Heart right ventricle (tissue), 16 donors: Measurements from ENCODE around the gene RFTN1. TPM values are rescaled to one million over a fixed set of nuclear protein-coding genes. Genes with fewer than 3 reads are reported as not detected.

Experiments
- ATAC-seq, 8 donors: fragments of 200-7000 bp; cut with Tn5 transposase; one replicate each; pipeline ENCODE4 v1.9.1; 2020; ENCODE audit warnings: mild to moderate bottlenecking in 8 of 8, moderate library complexity in 8 of 8, moderate number of reproducible peaks in 1 of 8
- DNase-seq, 2 donors: peaks; one replicate each; pipeline ENCODE4 v3.0.0-alpha.2; 2020
- H3K27ac ChIP-seq, 10 donors: fragments of 200-600 bp; sonication (generic) in 2 of 10; one replicate each; pipeline versions ENCODE4 v1.5.0 to v1.8.0; 2020 to 2022; ENCODE audit warnings: mild to moderate bottlenecking in 3 of 10
- H3K27me3 ChIP-seq, 7 donors: fragments of 200-600 bp; one replicate each; pipeline ENCODE4 v1.8.0; 2021 to 2022; ENCODE audit warnings: mild to moderate bottlenecking in 2 of 7
- H3K36me3 ChIP-seq, 9 donors: fragments of 200-600 bp; sonication (generic) in 1 of 9; one replicate each; pipeline versions ENCODE4 v1.5.0 to v1.8.0; 2020 to 2022; ENCODE audit warnings: mild to moderate bottlenecking in 2 of 9
- H3K4me1 ChIP-seq, 9 donors: fragments of 200-600 bp; sonication (generic) in 1 of 9; one replicate each; pipeline versions ENCODE4 v1.5.0 to v1.8.0; 2020 to 2022; ENCODE audit warnings: mild to moderate bottlenecking in 4 of 9
- H3K4me3 ChIP-seq, 10 donors: fragments of 200-600 bp; sonication (generic) in 2 of 10; one replicate each; pipeline versions ENCODE4 v1.5.0 to v1.8.0; 2020 to 2022; ENCODE audit warnings: mild to moderate bottlenecking in 7 of 10, moderate library complexity in 2 of 10
- H3K9me3 ChIP-seq, 11 donors: fragments of 200-600 bp in 10 of 11; sonication (generic) in 2 of 11; one replicate each; pipeline versions ENCODE4 v1.5.0 to v1.8.0; 2013 to 2022; ENCODE audit warnings: mild to moderate bottlenecking in 2 of 11, control low read depth in 1 of 11, moderate library complexity in 1 of 11
- CTCF ChIP-seq, 9 donors: fragments of 200-600 bp; sonication (generic) in 2 of 9; IDR thresholded peaks; one replicate each; pipeline versions ENCODE4 v1.5.0 to v1.8.0; 2021 to 2022; ENCODE audit warnings: antibody characterized with exemption in 9 of 9, mild to moderate bottlenecking in 5 of 9, moderate library complexity in 1 of 9
- WGBS, 2 donors: extraction: QIAGEN DNeasy Blood & Tissue Kit; methylation state at CpG; one replicate each; pipeline ENCODE4 v1.1.7; 2013; ENCODE audit warnings: inconsistent platforms in 1 of 2; 5-methylcytosine and 5-hydroxymethylcytosine counted together
- intact Hi-C, 10 donors: fragments of 100-400 bp; cut with DNase I; formaldehyde crosslinking; loops; one replicate each; pipeline versions ENCODE4 v1.11.1 to v1.14.2; 2022
- polyA plus RNA-seq, 2 donors: library from polyadenylated mRNA; stranded (reverse); fragments of 200-250 nt; gene quantifications; one replicate each; pipeline ENCODE4 v1.2.3, GENCODE V29; 2013
- total RNA-seq, 10 donors: library from RNA; stranded (reverse); fragmentation: NEBNext Ultra II Directional in 3 of 10; extraction: Animal tissue kit (Norgen Biotek cat#: 25700) in 3 of 10; gene quantifications; one replicate each; pipeline versions ENCODE4 v1.2.1 to v1.2.4, GENCODE V29; 2021 to 2023
- donor health status: Arrhythmogenic right ventricular cardiomyopathy.
- donor health status: ischemic (EF 13 %, LVEDD 7.1; RV severe dilation, severe dysfunction).
- donor health status: healthy with polysubstance abuse.
- donor health status: DM: no; HTN: yes; CAD: no.
- donor health status: DM: no; HTN: no; CAD: no.
- donor health status: ischemic (EF 25% LVEDD 6.9; RV normal size, moderate dysfunction).
- donor health status: ischemic (EF 25% LVEDD 5.7; RV mildly dilated, moderate dysfunction).
- donor health status: healthy.
- donor health status: DM: yes; HTN: yes; CAD: no.
- donor health status: Ischemic cardiomyopathy.
- donor health status: ischemic (EF 35%, LVEDD 5.7; RV mildly dilated, moderate dysfunction).
- donor health status: nonischemic (EF 11% LVEDD 7.7; RV severe dilation, severe dysfunction).
- donor health status: DM: yes; HTN: yes; CAD: no.
- donor health status: PGD.
- donor health status: ischemic (EF 29% LVEDD 5.4; RV normal size, mild dysfunction).
- donor health status: nonischemic (EF 23%, LVEDD 6.1; RV moderate dilation, normal function).

Gene RFTN1
- total and polyA plus RNA-seq, 12 donors, result 17.4 to 32.2 (median 24.0) TPM

GRCh38 chr3:16369885-16370284 lies 143.6 kb downstream of the RFTN1 start:
- peaks cover 28 to 89% (median 68%) of the 10 kb centered on the region in 9 donors for H3K4me1 ChIP-seq
- TF ChIP-seq CTCF (IDR thresholded peaks at IDR 0.05), result no peak
- H3K36me3 ChIP-seq, result peaks cover 0 to 51% (median 7%) of the 10 kb centered on the region in 9 donors
- no peak overlapping the region for H3K4me3 ChIP-seq
- no peak for ATAC-seq
- H3K27ac ChIP-seq, result peak overlapping the region in 7 of 10 donors; percentile 22 to 83 (median 65)
- no peaks in the 10 kb centered on the region for H3K9me3 ChIP-seq
- WGBS, 2 donors, result 68 to 75% methylated on average over 8 of the region's 8 CpGs
- intact Hi-C loops, result loop anchor here in 7 of 10 donors (5.0 to 10.0 kb wide), 2 partner anchors 58 to 145 kb away; partner anchors contain the start of gene RFTN1 (in 7 of the 7)
- no peak for DNase-seq
- H3K27me3 ChIP-seq, result no peaks in the 10 kb centered on the region

GRCh38 chr3:16369276-16369675 lies 144.2 kb downstream of the RFTN1 start:
- intact Hi-C loops, result loop anchor here in 1 of 10 donors (5.0 to 10.0 kb wide), 2 partner anchors 57 to 146 kb away; partner anchors contain the start of gene RFTN1
- DNase-seq (no peak), ATAC-seq (no peak)
- Histone ChIP-seq H3K36me3 (peaks cover 0 to 57% (median 7%) of the 10 kb centered on the region in 9 donors), H3K27ac (peak overlapping the region in 4 of 10 donors; percentile 22 to 83 (median 74)), H3K4me1 (peaks cover 24 to 82% (median 62%) of the 10 kb centered on the region in 9 donors), H3K4me3 (no peak overlapping the region), H3K9me3 (no peaks in the 10 kb centered on the region), H3K27me3 (no peaks in the 10 kb centered on the region)
- TF ChIP-seq CTCF (IDR thresholded peaks at IDR 0.05), result no peak
- 89 to 91% methylated on average over 5 of the region's 5 CpGs for WGBS, 2 donors

GRCh38 chr3:16366581-16366980 lies 146.9 kb downstream of the RFTN1 start:
- ATAC-seq, result no peak

More at GRCh38 chr3:16366581-16366980, 146.9 kb downstream of the RFTN1 start:
- Histone ChIP-seq H3K4me1 (peaks cover 3 to 74% (median 36%) of the 10 kb centered on the region in 9 donors), H3K27ac (peak overlapping the region in 8 of 10 donors; percentile 4 to 80 (median 44)), H3K4me3 (no peak overlapping the region), H3K9me3 (no peaks in the 10 kb centered on the region), H3K27me3 (no peaks in the 10 kb centered on the region), H3K36me3 (peaks cover 0 to 81% (median 7%) of the 10 kb centered on the region in 9 donors)
- no peak for TF ChIP-seq CTCF (IDR thresholded peaks at IDR 0.05)
- intact Hi-C loops, result loop anchor here in 1 of 10 donors (5.0 to 10.0 kb wide), 2 partner anchors 54 to 148 kb away; partner anchors contain the start of gene RFTN1
- WGBS, 2 donors, result 73 to 75% methylated on average over 5 of the region's 5 CpGs
- DNase-seq, result no peak
